Measurements from ENCODE around the gene DMRT3. TPM values are rescaled to one million over a fixed set of nuclear protein-coding genes. Genes with fewer than 3 reads are reported as not detected.

The DMRT3 gene
- total and polyA plus RNA-seq, 9 of the 15 experiments (the other 6 are each of a cell fraction or from before 2014, with no cell fraction given), result not detected

- Histone ChIP-seq H3K9me3 (replicated peaks; ENCODE audit: control insufficient read depth, insufficient read depth, low read depth, low read length) (no peaks in the 10 kb centered on the region), H3K9ac (ENCODE audit: insufficient read depth in 1 of 2, low read depth in 2 of 2, low read length in 2 of 2) (no peak overlapping the region), H4K20me1 (replicated peaks; ENCODE audit: control insufficient read depth, insufficient read depth, low read length) (no peaks in the 10 kb centered on the region), H3K9me1 (ENCODE audit: control insufficient read depth, insufficient read depth, low read length) (no peaks in the 10 kb centered on the region), H3K27ac (ENCODE audit: extremely low read depth, low read depth, low read length) (no peak overlapping the region), H2AFZ (ENCODE audit: low read depth, low read length) (no peak overlapping the region), H3K4me3 (no peak overlapping the region), H3K4me1 (replicated peaks in 1 of 2; ENCODE audit: control insufficient read depth in 2 of 2, insufficient read depth in 2 of 2, low read length in 2 of 2) (no peaks in the 10 kb centered on the region), H3K36me3 (ENCODE audit: control insufficient read depth, insufficient read depth, low read length) (no peaks in the 10 kb centered on the region), H3K79me2 (ENCODE audit: control insufficient read depth, insufficient read depth, low read length) (no peaks in the 10 kb centered on the region), H3K27me3 (ENCODE audit: control insufficient read depth in 2 of 2, insufficient read depth in 2 of 2, low read length in 2 of 2) (no peaks in the 10 kb centered on the region), H3K4me2 (ENCODE audit: insufficient read depth, low read length) (no peak overlapping the region)
- POLR2A ChIA-PET, result no interaction called here
- ATAC-seq (no peak), DNase-seq (ENCODE audit: extremely low read depth in 1 of 4, low spot score in 3 of 4) (no peak), FAIRE-seq (no peak)
- in situ Hi-C loops (cut with MboI) (no loop called here), intact Hi-C loops (cut with micrococcal nuclease) (no loop called here)
- TF ChIP-seq ZNF143 (CRISPR knock-in tag; IDR thresholded peaks at IDR 0.05) (no peak), ZNF232 (CRISPR knock-in tag; IDR thresholded peaks at IDR 0.05) (no peak), HNRNPH1 (optimal IDR thresholded peaks at IDR 0.05; ENCODE audit: low read depth, low read length) (no peak), SIN3A (IDR thresholded peaks at IDR 0.05; ENCODE audit: borderline replicate concordance in 2 of 2, control insufficient read depth in 1 of 2, low read depth in 2 of 2, low read length in 2 of 2) (no peak), TAF1 (IDR thresholded peaks at IDR 0.05; ENCODE audit: control insufficient read depth, extremely low read depth, insufficient read depth, low read length, severe bottlenecking) (no peak), MCM3 (IDR thresholded peaks at IDR 0.05) (no peak), ZNF212 (CRISPR knock-in tag; IDR thresholded peaks at IDR 0.05) (no peak)
- no TSS peak for BruUV-seq (replicated peaks)
- CTCF ChIA-PET (ENCODE audit: low intra/inter-chr PET ratio), result no interaction called here
- WGBS (ENCODE audit: insufficient coverage, low coverage, missing lambda C conversion rate), result 2% methylated on average over 10 of the region's 10 CpGs
Observed at GRCh38 chr9:935348-935965, 41.0 kb upstream of the DMRT3 start.

Data from K562 (cell line).